Effector CD4-positive, alpha-beta T cell (primary cell): ENCODE data around the gene YTHDF1.

Experiments used
- DNase-seq: peaks from one replicate; pipeline ENCODE4 v3.0.0-alpha.2; 2020

Gene YTHDF1

GRCh38 chr20:63183422-63184146 is 32.3 kb downstream of the YTHDF1 start:
- DNase-seq, result peak; percentile 35

GRCh38 chr20:63182946-63183415 is 33.0 kb downstream of the YTHDF1 start:
- no peak for DNase-seq

DNA sequence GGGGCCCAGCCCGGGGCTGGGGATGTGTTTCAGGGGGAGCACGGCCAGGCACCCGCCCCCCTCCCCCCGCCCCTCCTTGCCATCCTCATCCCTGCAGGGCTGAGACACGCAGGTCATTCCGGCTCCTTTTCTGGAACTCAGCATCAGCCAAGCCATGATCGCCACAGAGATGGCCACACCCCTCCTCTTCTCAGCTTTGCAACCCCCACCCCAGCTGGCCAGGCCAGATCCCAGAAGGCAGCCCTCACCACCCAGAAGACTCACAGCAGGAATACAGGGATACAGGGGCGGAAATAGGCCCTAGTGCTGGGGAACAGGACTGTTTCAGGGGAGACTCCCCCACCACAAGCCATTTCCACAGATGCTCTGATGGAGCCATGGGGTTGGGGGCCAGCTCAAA is 33.5 kb downstream of the YTHDF1 start:
- no peak for DNase-seq

- no peak for DNase-seq
Observed at GRCh38 chr20:63181226-63181625, 34.7 kb downstream of the YTHDF1 start.

GRCh38 chr20:63180569-63181185 is 35.3 kb downstream of the YTHDF1 start:
- no peak for DNase-seq

- DNase-seq, result no peak
Observed at GRCh38 chr20:63179687-63180568, 36.0 kb downstream of the YTHDF1 start.

DNA sequence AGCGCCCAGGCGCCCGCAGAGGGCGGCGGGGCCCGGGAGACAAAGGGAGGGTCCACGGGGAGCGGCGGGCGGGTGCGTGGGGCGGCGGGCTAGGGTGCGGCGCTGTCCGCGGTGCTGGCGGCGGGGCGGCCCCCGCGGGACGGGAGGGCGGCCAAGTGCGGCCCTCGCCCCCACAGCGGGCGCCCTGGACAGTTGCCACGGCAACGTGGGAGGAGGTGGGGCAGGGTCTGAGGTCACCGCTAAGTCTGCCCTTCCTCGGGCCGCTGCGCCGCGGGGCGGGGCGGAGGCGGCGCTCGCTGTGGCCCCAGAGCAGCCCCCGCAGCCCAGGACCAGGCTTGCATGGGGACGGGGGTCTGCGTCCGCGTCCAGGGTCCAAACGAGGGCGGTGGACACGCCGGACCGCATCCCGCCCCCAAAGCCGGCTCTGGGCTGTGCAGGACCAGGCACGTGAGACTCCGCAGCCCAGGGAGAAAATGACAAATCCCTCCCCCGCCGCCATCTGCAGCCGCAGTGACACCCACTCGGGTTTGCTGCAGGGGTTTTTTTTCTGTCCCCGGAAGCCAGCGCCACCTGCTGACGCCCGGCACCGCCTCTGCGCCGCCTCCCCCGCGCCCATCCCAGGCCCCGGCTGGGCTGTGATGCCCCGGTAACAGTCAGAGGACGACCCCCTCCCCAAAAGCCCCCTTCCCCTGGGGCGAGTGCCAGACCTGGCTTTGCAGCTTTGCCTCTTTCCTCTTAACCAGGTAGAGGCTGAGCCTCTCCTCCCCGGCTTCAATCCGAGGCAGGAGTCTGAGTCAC is 36.8 kb downstream of the YTHDF1 start:
- peak; percentile 49 for DNase-seq

GRCh38 chr20:63178446-63178820 is 37.5 kb downstream of the YTHDF1 start:
- DNase-seq, result no peak

GRCh38 chr20:63177785-63178445 is 38.0 kb downstream of the YTHDF1 start:
- no peak for DNase-seq

DNA sequence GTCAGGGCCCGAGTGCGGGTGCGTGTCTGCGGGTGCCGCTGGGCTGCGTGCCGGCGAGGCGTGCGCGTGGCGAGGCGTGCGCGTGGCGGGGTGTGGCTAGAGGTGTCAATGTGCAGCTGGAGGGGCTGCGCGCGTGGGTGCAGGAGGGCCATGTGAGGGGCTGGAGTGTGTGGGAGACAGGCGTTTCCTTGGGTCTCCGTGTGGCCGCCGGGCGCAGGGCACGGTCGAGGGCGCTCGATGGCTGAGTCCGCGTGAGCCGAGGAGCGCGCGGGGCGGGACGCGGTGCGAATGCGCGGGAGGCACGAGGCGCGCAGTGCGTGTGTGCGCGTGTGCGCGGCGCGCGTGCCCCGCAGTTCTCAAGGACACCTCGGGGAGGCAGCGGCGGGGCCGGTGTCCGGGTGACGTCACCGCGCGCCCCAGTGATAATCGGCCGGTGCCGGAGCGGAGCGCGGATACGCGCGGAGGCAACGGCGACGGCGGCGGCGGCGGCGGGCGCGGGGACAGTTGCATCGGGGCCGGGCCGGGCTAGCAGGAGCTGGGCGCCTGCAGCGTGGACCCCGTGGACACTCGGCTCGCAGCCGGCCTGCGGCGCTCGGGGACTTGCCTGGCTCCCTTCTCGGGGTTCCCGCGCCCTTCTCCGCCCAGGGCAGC is 38.7 kb downstream of the YTHDF1 start:
- no peak for DNase-seq

- no peak for DNase-seq
Observed at GRCh38 chr20:63176427-63177133, 39.4 kb downstream of the YTHDF1 start.

- DNase-seq, result no peak
Observed at GRCh38 chr20:63176034-63176426, 39.9 kb downstream of the YTHDF1 start.

DNA sequence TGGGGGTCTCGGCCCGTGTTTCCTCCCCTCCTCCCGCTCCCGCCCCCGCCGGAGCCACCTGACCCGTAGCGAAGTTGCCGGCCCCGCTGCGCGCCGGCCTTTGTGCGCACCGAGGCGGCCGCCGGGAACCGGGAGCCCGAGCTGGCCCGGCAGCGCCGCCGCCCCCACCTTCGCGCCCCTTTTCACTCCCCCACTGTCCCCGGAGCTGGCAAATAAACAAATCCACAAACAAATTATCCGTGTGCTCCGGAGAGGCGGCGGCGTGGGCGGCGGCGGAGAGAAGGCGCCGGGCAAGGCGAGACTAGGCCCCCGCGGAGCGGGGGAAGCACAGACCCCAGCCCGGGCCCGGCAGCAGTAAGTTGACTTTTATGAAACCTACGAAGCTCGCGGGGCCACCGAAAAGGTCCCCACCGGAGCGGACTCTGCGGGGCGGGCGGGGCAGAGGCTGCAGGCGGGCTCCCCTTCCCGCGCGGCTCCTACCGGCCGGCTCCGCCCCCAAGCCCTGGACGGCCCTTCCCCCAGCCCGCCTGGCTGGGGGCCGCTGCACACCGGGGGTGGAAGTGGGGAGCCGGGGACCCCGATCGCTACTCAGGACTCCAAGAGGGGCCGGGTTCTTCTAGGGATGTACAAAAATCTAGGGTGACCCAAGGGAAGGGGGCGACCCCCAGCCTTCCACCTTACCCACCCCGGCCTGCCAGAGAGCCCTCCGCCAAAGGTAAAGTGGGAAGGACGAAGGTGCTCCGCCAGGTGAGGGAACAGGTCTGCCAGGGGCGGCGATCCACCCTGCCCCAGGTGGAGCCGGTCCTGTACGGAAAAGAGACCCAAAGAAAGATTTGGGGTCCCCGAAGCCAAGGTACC is 40.7 kb downstream of the YTHDF1 start:
- no peak for DNase-seq

GRCh38 chr20:63174309-63175037 is 41.5 kb downstream of the YTHDF1 start:
- no peak for DNase-seq

GRCh38 chr20:63173552-63174191 is 42.3 kb downstream of the YTHDF1 start:
- no peak for DNase-seq

GRCh38 chr20:63172726-63173125 is 43.2 kb downstream of the YTHDF1 start:
- no peak for DNase-seq

DNA sequence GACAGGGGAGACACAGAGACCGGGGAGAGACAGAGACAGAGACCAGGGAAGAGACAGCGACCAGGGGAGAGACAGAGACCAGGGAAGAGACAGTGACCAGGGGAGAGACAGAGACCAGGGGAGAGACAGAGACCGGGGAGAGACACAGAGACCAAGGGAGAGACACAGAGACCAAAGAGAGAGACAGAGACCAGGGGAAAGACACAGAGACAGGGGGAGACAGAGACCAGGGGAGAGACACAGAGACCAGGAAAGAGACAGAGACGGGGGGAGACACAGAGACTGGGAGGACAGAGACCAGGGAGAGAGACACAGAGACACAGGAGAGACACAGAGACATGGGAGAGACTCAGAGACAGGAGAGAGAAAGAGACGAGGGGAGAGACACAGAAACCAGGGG is 43.9 kb downstream of the YTHDF1 start:
- DNase-seq, result no peak

DNA sequence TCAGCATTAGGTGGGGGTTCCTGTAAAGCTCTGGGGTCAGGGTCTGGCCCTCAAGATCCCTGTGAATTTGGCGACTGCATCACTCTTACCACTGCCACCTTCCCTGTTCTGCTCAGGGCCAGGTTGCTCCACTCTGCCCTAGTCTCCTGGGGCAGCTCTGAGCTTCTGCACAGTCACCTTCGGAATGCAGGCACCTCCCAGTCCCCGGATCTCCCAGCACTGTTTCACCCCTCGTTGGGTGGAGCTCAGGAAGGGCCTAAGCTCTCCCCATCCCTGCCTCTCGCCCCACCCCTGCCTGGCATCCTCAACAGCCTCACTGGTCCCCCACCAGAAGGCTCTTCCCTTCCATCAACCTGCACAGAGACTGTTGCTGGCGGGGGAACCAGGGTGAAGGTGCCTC is 46.2 kb downstream of the YTHDF1 start:
- no peak for DNase-seq

GRCh38 chr20:63168861-63169260 is 47.1 kb downstream of the YTHDF1 start:
- DNase-seq, result no peak
